Activated CD4-positive, CD25-positive, alpha-beta regulatory T cell treated with anti-CD3 and anti-CD28 coated beads, Interleukin-2, amount 50 U/mL, for 16 hours (primary cell): ENCODE measurements around the gene TBC1D3H.
"Not testable (repeated sequence)": the region's sequence is repeated elsewhere in the genome, so short reads cannot be mapped to it uniquely, and the experiment has no call there.

Experiments
- DNase-seq: peaks from one replicate; pipeline ENCODE4 v3.0.0-alpha.2; 2020; ENCODE audit warnings: low read depth, low spot score

TBC1D3H gene

GRCh38 chr17:36388385-36389245, at the start of gene TBC1D3H:
TSS of gene TBC1D3H (minus strand) at chr17:36388435. CDS start at chr17:36386895, 1,540 bp downstream.
- not testable (repeated sequence) for DNase-seq

DNA sequence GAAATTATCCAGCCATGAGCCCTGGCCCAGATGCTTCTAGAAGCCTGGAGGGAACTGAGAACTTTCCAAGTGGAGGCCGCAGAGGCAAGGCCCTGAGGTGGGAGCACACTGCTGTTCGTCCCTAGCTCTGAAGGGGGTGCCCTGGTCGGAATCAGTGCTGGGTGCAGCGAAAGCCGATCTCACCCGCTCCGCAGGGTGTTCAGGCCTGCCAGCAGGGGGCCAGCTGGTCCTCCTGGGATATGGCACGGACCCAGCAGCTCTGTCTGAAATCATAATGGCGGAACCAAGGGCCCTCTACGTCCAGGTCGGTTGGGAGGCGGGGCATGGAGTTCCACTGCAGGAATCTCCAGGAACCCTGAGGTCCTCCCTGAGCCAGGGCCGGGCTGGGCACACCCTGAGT, 40.7 kb upstream of the TBC1D3H start:
- not testable (repeated sequence) for DNase-seq

- not testable (repeated sequence) for DNase-seq
Measured at GRCh38 chr17:36415180-36415941, 27.1 kb upstream of the TBC1D3H start.

DNA sequence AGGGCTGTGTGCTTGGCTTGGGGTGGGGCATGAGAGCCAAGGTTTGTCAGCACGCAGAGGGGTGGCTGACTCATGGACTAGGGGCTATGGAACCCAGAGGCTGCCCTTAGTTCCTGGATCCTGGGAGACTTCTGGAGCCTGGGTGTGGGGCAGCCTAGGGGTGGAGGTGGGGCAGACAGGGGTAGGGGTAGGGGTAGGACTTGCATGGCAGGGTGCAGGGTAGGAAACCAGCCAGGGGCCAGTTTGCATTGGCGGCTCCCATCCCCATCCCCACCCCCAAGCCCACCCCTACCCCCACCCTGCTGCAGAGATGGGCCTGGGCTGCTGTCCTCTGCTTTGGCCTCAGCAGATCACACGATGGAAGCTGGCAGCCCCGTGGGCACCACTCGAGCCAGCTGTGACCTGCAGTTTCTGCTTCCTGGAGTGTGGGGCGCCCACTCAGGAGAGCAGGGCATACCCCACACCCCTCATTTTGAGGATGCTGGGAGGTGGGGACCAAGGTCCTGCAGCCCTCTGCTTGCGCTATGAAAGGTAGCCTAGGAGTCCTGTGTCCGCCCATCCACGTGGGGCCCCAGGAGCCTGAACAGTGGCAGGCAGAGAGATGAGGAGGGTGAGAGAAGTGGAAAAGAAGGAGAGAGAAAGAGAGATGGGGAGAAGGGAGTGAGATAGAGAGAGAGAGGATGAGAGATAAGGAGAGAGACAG, 2.9 kb upstream of the TBC1D3H start:
- DNase-seq = not testable (repeated sequence)

DNA sequence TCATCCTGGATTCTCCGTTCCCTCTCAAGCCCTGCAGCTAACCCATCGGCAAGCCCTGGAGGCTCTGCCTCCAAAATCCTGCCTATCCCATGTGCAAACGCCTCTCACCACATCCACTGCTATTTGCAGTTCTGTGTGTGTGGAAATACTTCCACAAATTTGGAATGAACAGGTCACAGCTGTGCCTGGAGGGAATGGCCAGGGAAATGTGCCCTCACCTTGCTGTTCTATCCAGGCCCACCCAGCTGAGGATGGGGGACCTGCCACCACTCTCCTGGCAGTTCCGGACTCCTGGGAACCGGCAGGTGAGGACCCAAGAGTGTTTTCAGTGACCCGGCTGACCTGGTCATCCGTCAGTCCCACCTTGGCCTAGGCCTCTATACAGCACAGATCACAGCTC, 12.3 kb downstream of the TBC1D3H start:
- DNase-seq = not testable (repeated sequence)

GRCh38 chr17:36362496-36362895, 25.7 kb downstream of the TBC1D3H start:
- not testable (repeated sequence) for DNase-seq
